OCI-LY1 (cell line): Measurements from ENCODE around the gene FAM234B.

Experiments
- EZH2 ChIP-seq: fragments of 200-600 bp; sonication (generic), shearing (Covaris generic); IDR thresholded peaks from 2 replicates; pipeline ENCODE4 v1.8.0; 2017; ENCODE audit warnings: borderline replicate concordance, mixed run types, mild to moderate bottlenecking, antibody characterized with exemption, low read length, moderate library complexity, mixed read lengths
- TF ChIP-seq, protein P1 (sequence below): fragments of 200-600 bp; sonication (generic), shearing (Covaris generic); IDR thresholded peaks from 2 replicates; pipeline ENCODE4 v1.5.1; 2017; ENCODE audit warnings: mild to moderate bottlenecking, antibody characterized with exemption, low read length, moderate library complexity, mixed read lengths

GRCh38 chr12:13023811-13024530 lies 20.2 kb upstream of the FAM234B start:
- TF ChIP-seq, protein P1, sequence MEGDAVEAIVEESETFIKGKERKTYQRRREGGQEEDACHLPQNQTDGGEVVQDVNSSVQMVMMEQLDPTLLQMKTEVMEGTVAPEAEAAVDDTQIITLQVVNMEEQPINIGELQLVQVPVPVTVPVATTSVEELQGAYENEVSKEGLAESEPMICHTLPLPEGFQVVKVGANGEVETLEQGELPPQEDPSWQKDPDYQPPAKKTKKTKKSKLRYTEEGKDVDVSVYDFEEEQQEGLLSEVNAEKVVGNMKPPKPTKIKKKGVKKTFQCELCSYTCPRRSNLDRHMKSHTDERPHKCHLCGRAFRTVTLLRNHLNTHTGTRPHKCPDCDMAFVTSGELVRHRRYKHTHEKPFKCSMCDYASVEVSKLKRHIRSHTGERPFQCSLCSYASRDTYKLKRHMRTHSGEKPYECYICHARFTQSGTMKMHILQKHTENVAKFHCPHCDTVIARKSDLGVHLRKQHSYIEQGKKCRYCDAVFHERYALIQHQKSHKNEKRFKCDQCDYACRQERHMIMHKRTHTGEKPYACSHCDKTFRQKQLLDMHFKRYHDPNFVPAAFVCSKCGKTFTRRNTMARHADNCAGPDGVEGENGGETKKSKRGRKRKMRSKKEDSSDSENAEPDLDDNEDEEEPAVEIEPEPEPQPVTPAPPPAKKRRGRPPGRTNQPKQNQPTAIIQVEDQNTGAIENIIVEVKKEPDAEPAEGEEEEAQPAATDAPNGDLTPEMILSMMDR, result no peak
- no peak for TF ChIP-seq EZH2
